Islet of Langerhans (tissue), 1 donor: Measurements from ENCODE around the gene MYO16.

Experiments
- FAIRE-seq: peaks from one replicate; lab custom pipeline; 2011; peaks lifted over from hg19 to GRCh38; lab: Jason Lieb, UNC

The MYO16 gene

GRCh38 chr13:109249780-109250528, 620.5 kb downstream of the MYO16 start:
- no peak for FAIRE-seq

- no peak for FAIRE-seq
Observed at GRCh38 chr13:109251956-109252355, 622.5 kb downstream of the MYO16 start.

- no peak for FAIRE-seq
Observed at GRCh38 chr13:109253316-109253715, 623.9 kb downstream of the MYO16 start.

DNA sequence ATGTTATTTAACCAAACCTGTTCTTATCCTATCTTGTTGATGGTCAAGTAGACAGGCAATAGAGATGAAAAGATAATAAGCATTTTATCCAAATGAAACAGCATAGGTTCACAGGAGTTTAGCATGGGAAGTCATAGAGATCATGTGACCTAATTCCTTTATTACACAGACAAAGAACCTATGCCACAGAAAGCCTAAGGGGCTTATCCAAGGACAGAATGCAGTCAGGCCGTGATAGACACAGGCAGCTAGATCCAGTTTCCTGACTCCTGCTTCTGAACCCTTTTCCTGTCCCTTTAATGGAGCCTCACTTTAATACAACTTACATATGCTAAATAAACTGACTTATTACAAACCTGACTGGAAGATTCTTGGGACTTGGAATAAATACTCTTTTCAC, 624.9 kb downstream of the MYO16 start:
- no peak for FAIRE-seq

DNA sequence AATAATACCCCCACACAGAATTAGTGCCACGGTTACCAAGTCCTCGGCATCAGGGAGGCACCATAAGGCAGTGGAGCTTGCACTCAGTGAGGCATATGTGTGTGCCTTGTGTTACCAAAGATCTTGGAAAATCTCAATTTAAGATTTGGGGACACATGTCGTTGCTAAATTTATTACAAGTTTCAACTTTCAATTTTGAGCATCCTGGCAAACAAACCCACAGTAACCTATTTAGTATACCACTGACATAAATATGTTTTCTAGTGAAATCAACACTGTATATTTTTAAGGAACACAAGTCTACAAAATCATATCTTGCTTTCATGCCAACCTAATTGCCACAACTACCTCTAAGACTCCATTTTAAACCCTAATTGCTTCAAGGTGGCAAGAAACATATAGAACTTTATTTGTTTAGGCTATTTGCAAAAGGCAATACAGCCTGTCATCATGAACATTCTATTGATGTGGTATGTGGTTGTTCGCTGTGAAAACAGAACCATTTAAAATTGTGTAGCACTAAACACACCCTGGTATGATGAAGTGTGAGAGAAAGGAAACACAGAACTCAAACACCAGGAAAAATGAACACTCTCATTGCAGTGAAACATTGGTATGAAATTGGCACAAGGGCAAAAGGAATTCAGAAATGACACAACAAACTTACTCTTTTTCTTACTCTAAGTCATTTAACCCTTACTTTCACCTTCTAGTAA, 625.9 kb downstream of the MYO16 start:
- no peak for FAIRE-seq

GRCh38 chr13:109256866-109257760, 627.7 kb downstream of the MYO16 start:
- no peak for FAIRE-seq
